ENCODE data around the gene SDS. TPM values are rescaled to one million over a fixed set of nuclear protein-coding genes. Genes with fewer than 3 reads are reported as not detected.

The SDS gene
- total RNA-seq, 1 experiment from 2014 or later: 0.26 TPM

GRCh38 chr12:113361574-113362370, 41.9 kb downstream of the SDS start:
- H3K27ac Mint-ChIP-seq (ENCODE audit: unreplicated experiment): no peak overlapping the region
- no peaks in the 10 kb centered on the region for H3K9me3 Mint-ChIP-seq (ENCODE audit: low read depth, unreplicated experiment)
- H3K4me1 Mint-ChIP-seq (ENCODE audit: low read depth, unreplicated experiment): peaks cover 13% of the 10 kb centered on the region
- intact Hi-C loops (cut with micrococcal nuclease; ENCODE audit: unreplicated experiment): no loop called here
- no TSS peak for BruUV-seq (replicated peaks)
- no peak for DNase-seq
- CTCF ChIA-PET: interaction anchor here (0.7 kb wide), 2 partner anchors 50 to 226 kb away, joined by 3 to 4 read pairs; partner anchors contain the start of gene RASAL1
- peaks cover 29% of the 10 kb centered on the region for H3K36me3 Mint-ChIP-seq (ENCODE audit: insufficient read depth, unreplicated experiment)
- no peaks in the 10 kb centered on the region for H3K27me3 Mint-ChIP-seq (ENCODE audit: unreplicated experiment)
- TF ChIP-seq, protein P1, sequence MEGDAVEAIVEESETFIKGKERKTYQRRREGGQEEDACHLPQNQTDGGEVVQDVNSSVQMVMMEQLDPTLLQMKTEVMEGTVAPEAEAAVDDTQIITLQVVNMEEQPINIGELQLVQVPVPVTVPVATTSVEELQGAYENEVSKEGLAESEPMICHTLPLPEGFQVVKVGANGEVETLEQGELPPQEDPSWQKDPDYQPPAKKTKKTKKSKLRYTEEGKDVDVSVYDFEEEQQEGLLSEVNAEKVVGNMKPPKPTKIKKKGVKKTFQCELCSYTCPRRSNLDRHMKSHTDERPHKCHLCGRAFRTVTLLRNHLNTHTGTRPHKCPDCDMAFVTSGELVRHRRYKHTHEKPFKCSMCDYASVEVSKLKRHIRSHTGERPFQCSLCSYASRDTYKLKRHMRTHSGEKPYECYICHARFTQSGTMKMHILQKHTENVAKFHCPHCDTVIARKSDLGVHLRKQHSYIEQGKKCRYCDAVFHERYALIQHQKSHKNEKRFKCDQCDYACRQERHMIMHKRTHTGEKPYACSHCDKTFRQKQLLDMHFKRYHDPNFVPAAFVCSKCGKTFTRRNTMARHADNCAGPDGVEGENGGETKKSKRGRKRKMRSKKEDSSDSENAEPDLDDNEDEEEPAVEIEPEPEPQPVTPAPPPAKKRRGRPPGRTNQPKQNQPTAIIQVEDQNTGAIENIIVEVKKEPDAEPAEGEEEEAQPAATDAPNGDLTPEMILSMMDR (IDR thresholded peaks at IDR 0.05; ENCODE audit: unreplicated experiment): no peak
- H3K4me3 Mint-ChIP-seq (ENCODE audit: low read depth, unreplicated experiment): no peak overlapping the region

GRCh38 chr12:113359939-113360748, 43.5 kb downstream of the SDS start:
- no peaks in the 10 kb centered on the region for H3K27me3 Mint-ChIP-seq (ENCODE audit: unreplicated experiment)
- CTCF ChIA-PET: no interaction called here
- H3K36me3 Mint-ChIP-seq (ENCODE audit: insufficient read depth, unreplicated experiment): peaks cover 19% of the 10 kb centered on the region
- TF ChIP-seq, protein P1 (IDR thresholded peaks at IDR 0.05; ENCODE audit: unreplicated experiment): no peak
- peak overlapping the region; percentile 75 for H3K4me3 Mint-ChIP-seq (ENCODE audit: low read depth, unreplicated experiment)
- H3K27ac Mint-ChIP-seq (ENCODE audit: unreplicated experiment): no peak overlapping the region
- BruUV-seq (replicated peaks): no TSS peak
- H3K4me1 Mint-ChIP-seq (ENCODE audit: low read depth, unreplicated experiment): peaks cover 13% of the 10 kb centered on the region
- intact Hi-C loops (cut with micrococcal nuclease; ENCODE audit: unreplicated experiment): loop anchor here (5.0 kb wide), 1 partner anchor 163 kb away; no protein-coding TSS in a partner anchor
- no peak for DNase-seq
- H3K9me3 Mint-ChIP-seq (ENCODE audit: low read depth, unreplicated experiment): no peaks in the 10 kb centered on the region

GRCh38 chr12:113359133-113359938, 44.4 kb downstream of the SDS start:
- no TSS peak for BruUV-seq (replicated peaks)
- intact Hi-C loops (cut with micrococcal nuclease; ENCODE audit: unreplicated experiment): loop anchor here (5.0 kb wide), 1 partner anchor 162 kb away; no protein-coding TSS in a partner anchor
- Mint-ChIP-seq H3K27ac (ENCODE audit: unreplicated experiment) (no peak overlapping the region), H3K4me1 (ENCODE audit: low read depth, unreplicated experiment) (peaks cover 13% of the 10 kb centered on the region), H3K36me3 (ENCODE audit: insufficient read depth, unreplicated experiment) (peaks cover 19% of the 10 kb centered on the region), H3K4me3 (ENCODE audit: low read depth, unreplicated experiment) (peak overlapping the region; percentile 75), H3K9me3 (ENCODE audit: low read depth, unreplicated experiment) (no peaks in the 10 kb centered on the region), H3K27me3 (ENCODE audit: unreplicated experiment) (no peaks in the 10 kb centered on the region)
- TF ChIP-seq, protein P1 (IDR thresholded peaks at IDR 0.05; ENCODE audit: unreplicated experiment): no peak
- CTCF ChIA-PET: interaction anchor here (0.8 kb wide), 1 partner anchor 59 kb away, joined by 3 read pairs; no protein-coding TSS in a partner anchor
- DNase-seq: no peak

All from Calu3 (cell line).